Upper lobe of left lung (tissue), 4 donors: ENCODE measurements around the gene MRPL37.
A peak's percentile ranks its signal among the peaks of the same experiment; 100 is the strongest.

Experiments used
- EP300 ChIP-seq, 4 donors: sonication (generic); formaldehyde crosslinking; IDR thresholded peaks; one replicate each; pipeline ENCODE4 v1.5.1; 2017; ENCODE audit warnings: antibody characterized with exemption in 4 of 4, control low read depth in 2 of 4
- POLR2A ChIP-seq, 4 donors: fragments of 450-650 bp; IDR thresholded peaks; one replicate each; pipeline ENCODE4 v1.5.1; 2016 to 2017; ENCODE audit warnings: antibody characterized with exemption in 4 of 4, mild to moderate bottlenecking in 2 of 4
- POLR2AphosphoS5 ChIP-seq, 2 donors: sonication (generic); formaldehyde crosslinking; IDR thresholded peaks; one replicate each; pipeline ENCODE4 v1.5.1; 2017; ENCODE audit warnings: antibody characterized with exemption in 2 of 2
- TF ChIP-seq, protein P1 (sequence below), 6 experiments: fragments of 450-650 bp in 4 of 6; fragments of 200-600 bp in 2 of 6; sonication (generic) in 2 of 6; IDR thresholded peaks; one replicate each; pipeline ENCODE4 v1.5.1; 2016 to 2019; ENCODE audit warnings: antibody characterized with exemption in 6 of 6

DNA sequence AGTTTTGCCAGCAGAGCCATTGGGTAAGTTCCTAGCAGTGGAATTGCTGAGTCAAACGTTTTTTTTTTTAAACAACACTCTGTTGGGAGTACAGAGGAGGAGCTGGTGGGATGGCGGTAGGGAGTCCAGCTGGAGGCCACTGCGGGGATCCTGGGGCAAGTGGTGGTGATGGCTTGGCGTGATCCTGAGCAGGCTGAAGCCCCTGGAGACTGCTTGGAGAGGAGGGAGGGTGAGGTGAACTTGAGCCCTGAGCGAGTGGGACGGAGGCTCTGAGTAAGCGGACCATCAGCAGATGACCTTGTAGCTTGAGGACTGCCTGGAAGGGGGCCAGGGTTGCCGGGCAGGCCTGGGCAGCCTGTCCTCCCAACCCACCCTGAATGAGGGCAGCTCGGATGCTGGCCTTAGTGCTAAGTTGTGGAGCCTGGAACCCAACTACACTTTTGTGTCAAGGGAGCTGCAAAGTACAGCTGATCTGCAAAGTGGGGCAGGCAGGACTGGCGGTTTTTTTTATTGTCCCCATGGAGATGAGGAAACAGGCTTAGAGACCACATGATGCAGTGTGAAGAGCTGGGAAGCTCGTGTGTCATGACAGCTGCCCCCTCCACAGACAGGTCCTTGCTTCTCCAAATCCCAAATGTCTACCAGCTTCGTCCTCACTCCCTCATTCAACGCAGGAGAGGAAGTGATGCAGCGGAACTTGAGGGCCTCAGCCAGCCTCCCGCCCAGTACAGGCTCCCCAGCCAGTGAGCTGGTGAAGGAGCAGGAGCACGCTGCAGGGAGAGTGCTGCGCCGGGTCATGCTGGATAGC lies 20.2 kb downstream of the MRPL37 start:
- TF ChIP-seq, protein P1, sequence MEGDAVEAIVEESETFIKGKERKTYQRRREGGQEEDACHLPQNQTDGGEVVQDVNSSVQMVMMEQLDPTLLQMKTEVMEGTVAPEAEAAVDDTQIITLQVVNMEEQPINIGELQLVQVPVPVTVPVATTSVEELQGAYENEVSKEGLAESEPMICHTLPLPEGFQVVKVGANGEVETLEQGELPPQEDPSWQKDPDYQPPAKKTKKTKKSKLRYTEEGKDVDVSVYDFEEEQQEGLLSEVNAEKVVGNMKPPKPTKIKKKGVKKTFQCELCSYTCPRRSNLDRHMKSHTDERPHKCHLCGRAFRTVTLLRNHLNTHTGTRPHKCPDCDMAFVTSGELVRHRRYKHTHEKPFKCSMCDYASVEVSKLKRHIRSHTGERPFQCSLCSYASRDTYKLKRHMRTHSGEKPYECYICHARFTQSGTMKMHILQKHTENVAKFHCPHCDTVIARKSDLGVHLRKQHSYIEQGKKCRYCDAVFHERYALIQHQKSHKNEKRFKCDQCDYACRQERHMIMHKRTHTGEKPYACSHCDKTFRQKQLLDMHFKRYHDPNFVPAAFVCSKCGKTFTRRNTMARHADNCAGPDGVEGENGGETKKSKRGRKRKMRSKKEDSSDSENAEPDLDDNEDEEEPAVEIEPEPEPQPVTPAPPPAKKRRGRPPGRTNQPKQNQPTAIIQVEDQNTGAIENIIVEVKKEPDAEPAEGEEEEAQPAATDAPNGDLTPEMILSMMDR (IDR thresholded peaks at IDR 0.05) = no peak
- TF ChIP-seq POLR2A (IDR thresholded peaks at IDR 0.05) (peak in 1 of 4 donors; percentile 19), EP300 (IDR thresholded peaks at IDR 0.05) (no peak), POLR2AphosphoS5 (IDR thresholded peaks at IDR 0.05) (peak in 1 of 2 donors; percentile 15)
